Measurements from ENCODE around the gene CBX5.

CBX5 gene

GRCh38 chr12:54213079-54213478 is 66.8 kb downstream of the CBX5 start:
- H3K4me3 ChIP-seq (ENCODE audit: low read depth, low read length), result no peak overlapping the region
- no peak for TF ChIP-seq CTCF (IDR thresholded peaks at IDR 0.05; ENCODE audit: control insufficient read depth, extremely low read depth, insufficient read depth)
- DNase-seq (ENCODE audit: low read depth), result no peak

GRCh38 chr12:54211920-54212319 is 68.0 kb downstream of the CBX5 start:
- TF ChIP-seq CTCF (IDR thresholded peaks at IDR 0.05; ENCODE audit: control insufficient read depth, extremely low read depth, insufficient read depth), result no peak
- no peak overlapping the region for H3K4me3 ChIP-seq (ENCODE audit: low read depth, low read length)
- DNase-seq (ENCODE audit: low read depth), result no peak

- no peak for DNase-seq (ENCODE audit: low read depth)
- no peak for TF ChIP-seq CTCF (IDR thresholded peaks at IDR 0.05; ENCODE audit: control insufficient read depth, extremely low read depth, insufficient read depth)
Observed at GRCh38 chr12:54210400-54210790, 69.5 kb downstream of the CBX5 start.

GRCh38 chr12:54208591-54208990 is 71.3 kb downstream of the CBX5 start:
- TF ChIP-seq CTCF (IDR thresholded peaks at IDR 0.05; ENCODE audit: control insufficient read depth, extremely low read depth, insufficient read depth), result no peak
- no peak overlapping the region for H3K4me3 ChIP-seq (ENCODE audit: low read depth, low read length)
- no peak for DNase-seq (ENCODE audit: low read depth)

More at GRCh38 chr12:54210400-54210790, 69.5 kb downstream of the CBX5 start:
- H3K4me3 ChIP-seq (ENCODE audit: low read depth, low read length), result no peak overlapping the region

- no peak overlapping the region for H3K4me3 ChIP-seq (ENCODE audit: low read depth, low read length)
- TF ChIP-seq CTCF (IDR thresholded peaks at IDR 0.05; ENCODE audit: control insufficient read depth, extremely low read depth, insufficient read depth), result peak; percentile 98
- no peak for DNase-seq (ENCODE audit: low read depth)
Observed at GRCh38 chr12:54207539-54208294, 72.2 kb downstream of the CBX5 start.

GRCh38 chr12:54206791-54207190 is 73.1 kb downstream of the CBX5 start:
- TF ChIP-seq CTCF (IDR thresholded peaks at IDR 0.05; ENCODE audit: control insufficient read depth, extremely low read depth, insufficient read depth), result no peak
- H3K4me3 ChIP-seq (ENCODE audit: low read depth, low read length), result no peak overlapping the region
- DNase-seq (ENCODE audit: low read depth), result no peak

GRCh38 chr12:54204316-54204715 is 75.6 kb downstream of the CBX5 start:
- no peak for DNase-seq (ENCODE audit: low read depth)
- no peak overlapping the region for H3K4me3 ChIP-seq (ENCODE audit: low read depth, low read length)
- TF ChIP-seq CTCF (IDR thresholded peaks at IDR 0.05; ENCODE audit: control insufficient read depth, extremely low read depth, insufficient read depth), result no peak
